WTC11 (cell line): Measurements from ENCODE around the gene CD247.

Experiments used
- ATF1 ChIP-seq: sonication (generic); formaldehyde crosslinking; IDR thresholded peaks from 2 replicates; pipeline ENCODE4 v1.8.1; 2023; ENCODE audit warnings: mild to moderate bottlenecking, moderate library complexity, missing genetic modification reagents
- CTCF ChIP-seq: fragments of 200-600 bp; IDR thresholded peaks from 2 replicates; pipeline ENCODE4 v1.8.0; 2022; ENCODE audit warnings: antibody characterized with exemption
- HMGXB4 ChIP-seq: sonication (generic); formaldehyde crosslinking; IDR thresholded peaks from 2 replicates; pipeline ENCODE4 v1.8.1; 2023; ENCODE audit warnings: mild to moderate bottlenecking, moderate library complexity, missing genetic modification reagents

- no peak for TF ChIP-seq CTCF
- no peak for TF ChIP-seq ATF1
- no peak for TF ChIP-seq HMGXB4 (CRISPR knock-in tag)
Measured at GRCh38 chr1:167496797-167497619, 21.3 kb downstream of the CD247 start.
